Measurements from ENCODE around the gene FTH1.

FTH1 gene

GRCh38 chr11:61999141-61999975 is 31.9 kb upstream of the FTH1 start:
- no peak for TF ChIP-seq CTCF (IDR thresholded peaks at IDR 0.05; ENCODE audit: insufficient read depth, low read depth, low read length, missing control alignments)
- H3K4me3 ChIP-seq (ENCODE audit: low read depth, low read length), result no peak overlapping the region
- DNase-seq (ENCODE audit: low read depth), result no peak

DNA sequence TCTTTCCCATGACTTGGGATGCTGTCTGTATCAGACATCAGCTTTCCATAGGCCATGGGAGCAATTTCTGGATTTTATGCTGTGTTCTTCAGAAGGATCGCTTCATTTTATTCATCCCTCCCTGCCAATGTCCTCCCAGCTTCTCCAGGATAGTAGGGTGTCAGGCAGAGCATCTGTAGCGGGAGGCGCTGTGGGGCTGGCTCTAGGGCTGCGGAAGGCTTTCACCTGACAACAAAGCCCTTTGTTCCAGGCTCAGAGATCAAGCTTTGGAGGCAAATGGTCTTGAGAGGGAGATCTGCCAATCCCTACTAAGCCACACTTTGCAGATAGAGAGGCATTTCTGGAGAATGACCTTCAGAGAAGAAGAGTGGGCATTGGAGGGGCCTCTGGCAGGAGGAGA is 29.5 kb upstream of the FTH1 start:
- no peak overlapping the region for H3K4me3 ChIP-seq (ENCODE audit: low read depth, low read length)
- no peak for DNase-seq (ENCODE audit: low read depth)
- TF ChIP-seq CTCF (IDR thresholded peaks at IDR 0.05; ENCODE audit: insufficient read depth, low read depth, low read length, missing control alignments), result no peak

- H3K4me3 ChIP-seq (ENCODE audit: low read depth, low read length), result no peak overlapping the region
- no peak for TF ChIP-seq CTCF (IDR thresholded peaks at IDR 0.05; ENCODE audit: insufficient read depth, low read depth, low read length, missing control alignments)
- DNase-seq (ENCODE audit: low read depth), result no peak
Measured at GRCh38 chr11:61994981-61995380, 27.5 kb upstream of the FTH1 start.

DNA sequence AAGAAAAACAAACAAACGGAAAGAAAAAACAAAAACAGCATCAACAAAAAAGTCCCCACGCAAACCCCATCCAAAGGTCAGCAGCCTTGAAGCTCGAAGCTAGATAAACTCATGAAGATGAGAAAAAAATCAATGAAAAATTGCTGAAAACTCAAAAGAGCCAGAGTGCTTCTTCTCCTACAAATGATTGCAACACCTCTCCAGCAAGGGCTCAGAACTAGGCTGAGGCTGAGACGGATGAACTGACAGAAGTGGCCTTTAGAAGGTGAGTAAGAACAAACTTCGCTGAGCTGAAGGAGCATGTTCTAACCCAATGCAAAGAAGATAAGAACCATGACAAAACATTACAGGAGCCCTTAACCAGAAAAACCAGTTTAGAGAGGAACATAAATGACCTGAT is 18.4 kb upstream of the FTH1 start:
- TF ChIP-seq CTCF (IDR thresholded peaks at IDR 0.05; ENCODE audit: insufficient read depth, low read depth, low read length, missing control alignments), result no peak
- DNase-seq (ENCODE audit: low read depth), result no peak
- no peak overlapping the region for H3K4me3 ChIP-seq (ENCODE audit: low read depth, low read length)

GRCh38 chr11:61983419-61983818 is 16.0 kb upstream of the FTH1 start:
- no peak for TF ChIP-seq CTCF (IDR thresholded peaks at IDR 0.05; ENCODE audit: insufficient read depth, low read depth, low read length, missing control alignments)
- H3K4me3 ChIP-seq (ENCODE audit: low read depth, low read length), result no peak overlapping the region
- DNase-seq (ENCODE audit: low read depth), result no peak

- no peak overlapping the region for H3K4me3 ChIP-seq (ENCODE audit: low read depth, low read length)
- no peak for TF ChIP-seq CTCF (IDR thresholded peaks at IDR 0.05; ENCODE audit: insufficient read depth, low read depth, low read length, missing control alignments)
- no peak for DNase-seq (ENCODE audit: low read depth)
Measured at GRCh38 chr11:61980783-61981541, 13.5 kb upstream of the FTH1 start.

Measured in GM12865 (cell line).